DOHH2 (cell line): ENCODE measurements around the gene KCNQ1OT1.

ENCODE experiments used
- H3F3A ChIP-seq: fragments of 200-600 bp; sonication (generic), shearing (Covaris generic); 2 replicates; pipeline ENCODE4 v1.6.0; 2016; ENCODE audit warnings: antibody characterized with exemption, mild to moderate bottlenecking; ENCODE audit not compliant: control insufficient read depth, insufficient read depth
- H3K27ac ChIP-seq: fragments of 200-600 bp; sonication (generic); 2 replicates; pipeline ENCODE4 v1.5.1; 2014; ENCODE audit warnings: low read depth, mild to moderate bottlenecking, low read length, moderate library complexity
- H3K27me3 ChIP-seq: fragments of 200-600 bp; sonication (generic); 2 replicates; pipeline ENCODE4 v1.6.1; 2014; ENCODE audit warnings: mild to moderate bottlenecking, low read length, mixed read lengths; ENCODE audit not compliant: control insufficient read depth
- H3K36me3 ChIP-seq: fragments of 200-600 bp; sonication (generic); 2 replicates; pipeline ENCODE4 v1.6.1; 2014; ENCODE audit warnings: mild to moderate bottlenecking, low read length, moderate library complexity, mixed read lengths; ENCODE audit not compliant: control insufficient read depth
- H3K4me1 ChIP-seq: fragments of 200-600 bp; sonication (generic); 2 replicates; pipeline ENCODE4 v1.6.1; 2014; ENCODE audit warnings: mild to moderate bottlenecking, low read length, mixed read lengths; ENCODE audit not compliant: control insufficient read depth
- H3K4me2 ChIP-seq: fragments of 200-600 bp; sonication (generic); 2 replicates; pipeline ENCODE4 v1.6.0; 2014; ENCODE audit warnings: mild to moderate bottlenecking, low read length, moderate library complexity
- H3K4me3 ChIP-seq: fragments of 200-600 bp; sonication (generic); 2 replicates; pipeline ENCODE4 v1.5.1; 2014; ENCODE audit warnings: mild to moderate bottlenecking, low read length, mixed read lengths
- H3K79me2 ChIP-seq: fragments of 200-600 bp; sonication (generic); 2 replicates; pipeline ENCODE4 v1.6.1; 2014; ENCODE audit warnings: mild to moderate bottlenecking, low read length, mixed read lengths; ENCODE audit not compliant: control insufficient read depth
- H3K9me2 ChIP-seq: fragments of 200-600 bp; sonication (generic); replicated peaks from 2 replicates; pipeline ENCODE4 v1.6.1; 2014; ENCODE audit warnings: mild to moderate bottlenecking, low read length, mixed read lengths; ENCODE audit not compliant: control insufficient read depth
- H3K9me3 ChIP-seq: fragments of 200-600 bp; sonication (generic); 2 replicates; pipeline ENCODE4 v1.6.1; 2014; ENCODE audit warnings: antibody characterized with exemption, low read length, mixed read lengths; ENCODE audit not compliant: control insufficient read depth, insufficient read depth
- H4K20me1 ChIP-seq: fragments of 200-600 bp; sonication (generic); 2 replicates; pipeline ENCODE4 v1.6.0; 2014; ENCODE audit warnings: low read depth, mild to moderate bottlenecking, antibody characterized with exemption, low read length, moderate library complexity; ENCODE audit not compliant: control insufficient read depth, insufficient read depth
- EZH2phosphoT487 ChIP-seq: fragments of 200-600 bp; sonication (generic); IDR thresholded peaks from 2 replicates; pipeline ENCODE4 v1.6.1; 2017; ENCODE audit warnings: borderline replicate concordance, mild to moderate bottlenecking, antibody characterized with exemption, low read length, moderate library complexity, mixed read lengths
- TF ChIP-seq, protein P1 (sequence below): fragments of 200-600 bp; sonication (generic); IDR thresholded peaks from one replicate; pipeline ENCODE4 v1.5.1; 2014; ENCODE audit warnings: antibody characterized with exemption, mild to moderate bottlenecking, low read depth, low read length; ENCODE audit not compliant: poor library complexity, severe bottlenecking

The KCNQ1OT1 gene

DNA sequence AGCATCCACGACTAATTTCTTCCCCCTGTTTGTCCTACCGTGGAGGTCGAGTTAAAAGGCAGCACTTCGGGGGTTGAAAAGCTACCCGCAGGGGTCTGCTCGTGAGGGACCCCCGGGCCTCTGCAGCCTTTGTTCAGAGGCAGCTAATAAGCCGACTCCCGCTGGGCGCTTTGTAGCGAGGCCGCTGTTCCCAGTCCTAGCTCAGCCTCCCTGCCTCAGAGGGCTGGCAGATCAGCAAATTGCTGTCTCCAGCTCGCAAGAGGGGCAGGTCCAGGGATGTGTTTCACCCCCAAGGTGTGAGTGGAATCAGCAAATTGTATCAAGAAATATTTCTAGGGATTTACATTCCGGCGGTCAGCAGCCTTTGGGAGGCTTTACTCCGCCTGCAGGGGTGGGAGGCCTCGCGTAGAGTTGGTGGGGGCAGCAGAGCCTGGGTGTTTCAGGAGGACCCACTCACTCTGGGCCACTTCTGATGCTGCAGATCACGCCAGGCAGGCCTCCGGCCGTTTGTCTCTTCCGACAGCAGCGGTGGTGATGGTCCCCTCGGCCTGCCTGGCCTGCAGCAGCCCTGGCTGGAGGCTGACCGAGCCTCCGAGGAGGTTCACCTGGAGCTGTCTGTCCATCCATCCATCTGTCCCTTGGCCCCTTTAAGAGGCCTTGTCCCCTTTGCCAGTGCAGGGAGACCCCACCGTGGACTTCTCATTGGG, 21.6 kb upstream of the KCNQ1OT1 start:
- no peak for TF ChIP-seq EZH2phosphoT487
- TF ChIP-seq, protein P1, sequence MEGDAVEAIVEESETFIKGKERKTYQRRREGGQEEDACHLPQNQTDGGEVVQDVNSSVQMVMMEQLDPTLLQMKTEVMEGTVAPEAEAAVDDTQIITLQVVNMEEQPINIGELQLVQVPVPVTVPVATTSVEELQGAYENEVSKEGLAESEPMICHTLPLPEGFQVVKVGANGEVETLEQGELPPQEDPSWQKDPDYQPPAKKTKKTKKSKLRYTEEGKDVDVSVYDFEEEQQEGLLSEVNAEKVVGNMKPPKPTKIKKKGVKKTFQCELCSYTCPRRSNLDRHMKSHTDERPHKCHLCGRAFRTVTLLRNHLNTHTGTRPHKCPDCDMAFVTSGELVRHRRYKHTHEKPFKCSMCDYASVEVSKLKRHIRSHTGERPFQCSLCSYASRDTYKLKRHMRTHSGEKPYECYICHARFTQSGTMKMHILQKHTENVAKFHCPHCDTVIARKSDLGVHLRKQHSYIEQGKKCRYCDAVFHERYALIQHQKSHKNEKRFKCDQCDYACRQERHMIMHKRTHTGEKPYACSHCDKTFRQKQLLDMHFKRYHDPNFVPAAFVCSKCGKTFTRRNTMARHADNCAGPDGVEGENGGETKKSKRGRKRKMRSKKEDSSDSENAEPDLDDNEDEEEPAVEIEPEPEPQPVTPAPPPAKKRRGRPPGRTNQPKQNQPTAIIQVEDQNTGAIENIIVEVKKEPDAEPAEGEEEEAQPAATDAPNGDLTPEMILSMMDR = no peak
- no peak overlapping the region for H3K27ac ChIP-seq
- no peaks in the 10 kb centered on the region for H3K9me2 ChIP-seq
- no peaks in the 10 kb centered on the region for H3K79me2 ChIP-seq
- H3K4me1 ChIP-seq = no peaks in the 10 kb centered on the region
- H4K20me1 ChIP-seq = no peaks in the 10 kb centered on the region
- no peaks in the 10 kb centered on the region for H3K27me3 ChIP-seq
- H3K9me3 ChIP-seq = no peaks in the 10 kb centered on the region
- no peaks in the 10 kb centered on the region for H3F3A ChIP-seq
- no peak overlapping the region for H3K4me3 ChIP-seq
- H3K4me2 ChIP-seq = no peak overlapping the region
- H3K36me3 ChIP-seq = no peaks in the 10 kb centered on the region

DNA sequence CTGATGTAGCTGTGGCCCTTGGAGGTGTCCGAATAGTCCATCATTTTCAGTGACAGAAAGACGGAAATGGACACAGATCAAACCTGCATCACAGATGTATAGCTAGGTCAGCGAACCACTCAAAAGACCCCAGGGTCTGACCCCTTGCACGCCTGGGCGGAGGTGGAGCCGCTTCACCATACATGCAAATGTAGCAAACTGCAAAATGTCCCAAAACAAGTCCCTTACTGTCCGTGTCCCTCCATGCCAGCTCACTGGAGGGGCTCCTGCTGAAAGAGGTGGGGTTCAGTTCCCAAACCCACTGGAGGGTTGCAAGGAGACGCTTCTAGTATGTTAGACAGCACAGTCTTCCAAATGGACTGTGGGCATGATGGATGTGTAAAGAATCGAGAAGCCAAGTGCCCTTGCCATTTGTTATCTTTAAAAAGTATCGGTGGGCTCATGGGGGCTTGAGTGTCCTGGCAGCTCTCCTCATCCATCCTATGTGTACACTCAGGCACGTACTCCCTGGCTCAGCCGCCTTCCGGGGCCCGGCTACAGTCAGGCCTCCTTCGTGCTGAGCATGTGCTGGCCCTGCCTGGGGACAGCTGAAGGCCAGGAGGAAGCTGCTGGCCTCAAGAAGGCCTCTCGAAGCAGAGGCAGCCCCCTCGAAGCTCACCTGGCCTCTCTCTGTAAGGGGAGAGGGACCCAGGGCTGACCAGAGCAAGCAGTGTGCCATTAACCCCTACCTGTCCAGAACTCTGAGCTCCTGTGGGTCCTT, 20.2 kb upstream of the KCNQ1OT1 start:
- Histone ChIP-seq H4K20me1 (no peaks in the 10 kb centered on the region), H3K36me3 (no peaks in the 10 kb centered on the region), H3K27ac (no peak overlapping the region), H3K79me2 (no peaks in the 10 kb centered on the region), H3F3A (no peaks in the 10 kb centered on the region), H3K4me2 (no peak overlapping the region), H3K27me3 (no peaks in the 10 kb centered on the region), H3K4me3 (no peak overlapping the region), H3K4me1 (no peaks in the 10 kb centered on the region), H3K9me3 (no peaks in the 10 kb centered on the region), H3K9me2 (no peaks in the 10 kb centered on the region)
- TF ChIP-seq EZH2phosphoT487 = no peak

DNA sequence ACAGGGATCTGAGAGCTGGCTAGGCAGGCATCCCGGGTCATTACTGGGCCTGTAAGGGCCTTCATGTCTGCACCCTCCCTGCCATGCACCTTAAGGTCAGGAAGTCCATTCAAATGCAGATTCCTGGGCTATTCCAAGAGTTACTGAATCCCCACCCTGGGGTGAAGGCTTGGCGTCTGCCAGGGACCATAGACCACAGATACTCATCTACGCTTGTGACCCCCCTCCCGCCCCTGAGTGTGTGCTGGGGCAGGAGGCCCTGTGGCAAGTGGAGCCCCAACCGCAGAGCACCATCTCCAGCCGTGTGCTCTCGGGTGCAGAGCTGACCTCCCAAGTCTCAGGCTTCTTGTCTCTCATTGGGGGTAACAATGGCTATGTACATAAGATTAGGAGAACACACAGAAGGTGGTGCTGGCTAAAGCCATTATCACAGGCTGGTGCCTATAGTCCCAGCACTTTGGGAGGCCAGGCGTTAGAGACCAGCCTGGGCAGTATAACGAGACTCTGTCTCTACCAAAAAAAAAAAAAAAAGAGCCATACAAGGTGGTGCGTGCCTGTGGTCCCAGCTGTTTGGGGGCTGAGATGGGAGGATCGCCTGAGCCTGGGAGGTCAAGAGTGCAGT, 19.1 kb upstream of the KCNQ1OT1 start:
- Histone ChIP-seq H3K4me1 (no peaks in the 10 kb centered on the region), H3K9me3 (no peaks in the 10 kb centered on the region), H3K4me2 (no peak overlapping the region), H3K27ac (no peak overlapping the region), H3K4me3 (no peak overlapping the region), H3K79me2 (no peaks in the 10 kb centered on the region), H3K27me3 (no peaks in the 10 kb centered on the region), H3K36me3 (no peaks in the 10 kb centered on the region), H3F3A (no peaks in the 10 kb centered on the region), H4K20me1 (no peaks in the 10 kb centered on the region), H3K9me2 (no peaks in the 10 kb centered on the region)
- TF ChIP-seq, protein P1 = no peak
- TF ChIP-seq EZH2phosphoT487 = no peak
